Measurements from ENCODE around the gene CASTOR1.

Gene CASTOR1

GRCh38 chr22:30266445-30267381 is 22.6 kb downstream of the CASTOR1 start, which contains the start of gene OSM:
TSS of gene OSM (minus strand) at chr22:30266851. CDS start at chr22:30266799, 52 bp downstream.
- FAIRE-seq: no peak
- no peak for DNase-seq (ENCODE audit: low spot score)

GRCh38 chr22:30265823-30266444 is 23.4 kb downstream of the CASTOR1 start:
- DNase-seq (ENCODE audit: low spot score) (no peak), FAIRE-seq (no peak)

DNA sequence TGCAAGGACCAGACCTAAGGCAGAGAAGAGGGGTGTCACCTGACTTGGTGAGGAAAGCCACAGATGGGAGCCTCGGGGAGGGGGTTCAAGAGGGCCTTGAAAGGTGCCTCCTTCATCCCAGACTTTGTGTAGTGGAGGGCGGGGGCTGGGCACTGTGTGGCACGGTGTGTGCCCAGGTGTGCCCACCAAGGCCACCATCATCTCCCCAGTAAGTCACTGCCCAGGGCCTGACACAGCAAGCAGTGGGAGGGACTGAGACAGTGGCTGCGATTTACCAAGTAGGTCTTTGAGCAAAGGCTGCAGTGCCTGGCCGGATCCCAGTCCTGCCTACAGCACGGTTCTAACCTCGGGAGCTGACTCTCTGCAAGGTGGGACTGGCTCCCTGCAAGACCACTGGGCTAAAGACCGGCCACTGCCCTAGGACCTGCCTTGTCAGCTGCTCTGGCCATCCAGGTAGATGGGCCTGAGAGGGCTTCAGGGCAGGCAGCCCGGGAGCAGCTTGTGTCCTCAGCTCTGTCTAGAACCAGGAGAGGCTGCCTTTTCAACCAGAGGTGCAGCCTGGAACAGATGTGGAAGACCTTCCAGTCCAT is 24.1 kb downstream of the CASTOR1 start:
- peak; percentile 65 for FAIRE-seq

DNA sequence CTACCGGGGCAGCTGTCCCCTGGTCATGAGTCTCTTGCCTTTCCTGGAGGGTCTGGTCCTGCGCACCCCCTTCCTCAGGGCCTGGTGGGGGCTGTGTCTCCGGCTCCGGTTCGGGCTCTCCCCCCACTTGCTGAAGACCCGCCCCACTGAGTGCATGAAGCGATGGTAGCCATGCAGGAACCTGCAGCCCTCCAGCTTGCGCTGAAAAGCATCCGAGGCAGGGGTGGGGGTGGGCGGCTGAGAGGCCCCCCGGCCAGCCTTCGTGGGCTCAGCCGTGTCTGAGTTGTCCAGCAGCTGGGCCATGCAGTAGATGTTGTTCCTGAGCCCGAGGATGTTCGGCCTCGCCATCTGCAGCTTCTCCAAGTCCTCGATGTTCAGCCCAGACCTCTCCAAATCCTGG is 25.4 kb downstream of the CASTOR1 start:
- FAIRE-seq (no peak), DNase-seq (ENCODE audit: low spot score) (no peak)

More for the DNA sequence above, 24.1 kb downstream of the CASTOR1 start:
- DNase-seq (ENCODE audit: low spot score): no peak

DNA sequence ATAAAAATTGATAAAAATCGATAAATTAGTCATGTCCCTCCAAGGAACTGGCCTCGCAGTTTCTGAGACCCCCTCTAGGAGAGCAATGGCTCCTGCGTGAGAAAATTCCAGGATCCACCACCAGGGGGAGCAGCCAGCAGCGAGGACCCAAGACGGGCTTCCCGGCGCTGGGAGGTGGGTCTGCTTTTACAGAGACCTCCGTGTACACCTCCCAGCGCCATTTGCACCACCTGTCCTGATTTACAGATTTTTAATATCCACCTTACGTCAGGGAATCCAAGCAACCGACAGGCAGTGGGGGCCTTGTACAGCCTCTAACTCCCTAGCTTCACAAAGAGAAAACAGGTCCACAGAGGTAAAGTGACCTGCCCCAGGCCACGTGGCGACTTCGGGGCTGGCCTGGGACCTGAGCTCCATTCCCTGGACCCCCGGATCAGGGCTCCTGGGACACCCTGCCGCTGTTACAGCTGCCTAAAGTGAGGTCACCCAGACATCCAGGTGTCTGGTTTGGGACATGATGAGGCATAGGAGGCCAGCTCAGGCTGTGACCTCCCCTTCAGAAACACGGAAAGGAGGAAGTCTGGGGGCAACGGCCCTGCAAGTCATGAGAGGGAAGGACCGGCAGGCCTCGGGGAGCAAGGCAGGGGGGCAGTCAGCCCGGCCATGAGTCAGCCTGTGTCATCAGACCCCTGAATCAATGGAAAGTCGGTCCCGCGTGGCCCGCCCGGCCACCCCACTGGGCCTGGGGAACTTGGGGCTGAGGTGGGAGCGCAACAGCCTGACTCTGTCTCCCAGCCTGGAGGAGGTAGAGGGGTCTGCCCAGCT is 26.2 kb downstream of the CASTOR1 start:
- FAIRE-seq: peak; percentile 52

GRCh38 chr22:30262112-30262511 is 27.2 kb downstream of the CASTOR1 start:
- no peak for FAIRE-seq

More for the DNA sequence above, 26.2 kb downstream of the CASTOR1 start:
- peak; percentile 79 for DNase-seq (ENCODE audit: low spot score)

DNA sequence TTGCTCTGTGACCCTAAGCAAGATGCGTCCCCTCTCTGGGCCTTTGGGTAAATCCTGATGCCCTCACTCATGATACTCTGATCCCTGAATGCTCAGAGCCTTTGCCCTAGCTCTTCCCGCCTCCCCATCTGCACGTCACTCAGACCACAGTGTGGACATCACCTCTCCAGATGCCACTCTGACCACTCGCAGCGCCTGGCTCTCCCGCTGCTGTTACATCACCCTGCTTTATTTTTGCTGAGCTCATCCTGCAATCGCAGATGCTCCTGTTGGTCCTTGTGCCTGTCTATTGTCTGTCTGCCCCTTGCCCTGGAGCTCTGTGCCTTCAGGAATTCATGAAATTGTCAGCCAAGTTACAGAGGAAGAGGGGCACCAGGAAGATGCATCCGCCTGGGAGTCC is 28.2 kb downstream of the CASTOR1 start:
- DNase-seq (ENCODE audit: low spot score): no peak
- peak; percentile 32 for FAIRE-seq

More at GRCh38 chr22:30262112-30262511, 27.2 kb downstream of the CASTOR1 start:
- no peak for DNase-seq (ENCODE audit: low spot score)

DNA sequence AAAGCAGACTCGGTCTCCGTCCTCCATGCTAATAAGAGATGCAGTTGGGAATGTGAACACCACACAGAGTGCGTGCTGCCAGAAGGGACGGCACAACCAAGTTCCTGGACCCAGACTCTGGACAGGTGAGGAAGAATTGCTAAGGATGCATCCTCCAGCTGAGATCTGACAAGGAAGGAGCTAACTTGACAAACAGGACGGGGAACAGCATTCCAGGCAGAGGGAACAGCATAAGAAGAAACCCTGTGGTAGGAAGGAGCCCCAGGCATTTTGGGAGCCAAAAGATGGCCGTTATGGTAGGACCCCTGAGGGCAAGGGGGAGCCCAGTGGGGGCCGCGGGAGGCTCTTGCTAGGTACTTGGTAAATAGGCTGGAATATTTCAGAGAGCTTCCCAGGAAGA is 28.6 kb downstream of the CASTOR1 start:
- FAIRE-seq: no peak
- no peak for DNase-seq (ENCODE audit: low spot score)

- DNase-seq (ENCODE audit: low spot score): no peak
- peak; percentile 56 for FAIRE-seq
These were observed 29.0 kb downstream of the CASTOR1 start for GRCh38 chr22:30260276-30260675.

DNA sequence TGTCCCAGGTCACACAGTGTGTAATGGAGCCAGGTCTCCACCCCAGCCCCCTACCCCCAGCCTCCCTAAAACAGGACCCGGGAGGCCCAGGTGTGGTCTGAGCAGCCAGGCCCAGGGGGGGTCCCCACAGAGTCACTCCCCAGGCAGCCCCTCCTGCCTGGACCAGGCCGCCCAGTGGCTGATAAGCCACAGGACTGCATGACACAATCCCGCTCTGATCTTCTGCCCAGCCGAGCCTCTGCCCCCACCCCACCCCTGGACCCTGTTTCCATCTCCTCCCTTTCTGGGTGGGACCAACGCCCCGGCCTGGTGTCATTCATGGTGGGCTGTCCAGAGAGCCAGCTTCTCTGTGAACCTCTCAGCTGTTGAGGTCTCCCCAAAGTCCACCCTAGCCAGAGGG is 35.0 kb downstream of the CASTOR1 start:
- no peak for FAIRE-seq
- no peak for DNase-seq (ENCODE audit: low spot score)

DNA sequence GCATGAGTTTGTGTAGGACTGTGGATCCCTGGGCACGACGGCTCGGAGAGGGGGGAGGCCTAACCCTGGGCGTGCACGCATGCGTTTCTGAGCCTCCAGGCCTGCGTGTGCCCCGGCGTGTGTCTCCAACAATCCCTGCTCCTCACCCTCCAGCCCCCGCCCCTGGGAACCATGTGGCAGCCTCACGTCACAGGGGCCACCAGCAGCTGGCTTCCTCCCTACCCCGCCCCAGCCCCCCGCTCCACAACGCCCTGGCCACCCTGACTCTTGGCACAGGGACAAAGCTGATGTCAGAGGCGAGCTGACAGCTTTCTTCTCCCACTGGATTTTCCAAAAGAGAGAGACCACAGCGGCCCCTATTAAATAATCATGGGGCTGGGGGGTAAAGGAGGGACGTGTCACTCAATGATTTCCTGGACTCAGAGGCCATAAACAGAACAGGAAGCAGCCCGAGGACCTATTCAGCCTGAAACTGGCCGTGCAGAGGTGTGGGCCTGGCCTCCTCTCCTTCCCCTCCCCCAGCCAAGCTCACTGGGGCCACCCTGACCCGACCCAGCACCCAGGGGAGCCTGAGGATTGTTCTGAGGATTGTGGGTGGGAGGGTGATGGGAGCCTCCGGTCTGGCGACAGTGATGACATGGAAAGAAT is 36.0 kb downstream of the CASTOR1 start:
- no peak for FAIRE-seq
- peak; percentile 84 for DNase-seq (ENCODE audit: low spot score)

GRCh38 chr22:30252411-30253204 is 36.7 kb downstream of the CASTOR1 start:
- FAIRE-seq: peak; percentile 99

DNA sequence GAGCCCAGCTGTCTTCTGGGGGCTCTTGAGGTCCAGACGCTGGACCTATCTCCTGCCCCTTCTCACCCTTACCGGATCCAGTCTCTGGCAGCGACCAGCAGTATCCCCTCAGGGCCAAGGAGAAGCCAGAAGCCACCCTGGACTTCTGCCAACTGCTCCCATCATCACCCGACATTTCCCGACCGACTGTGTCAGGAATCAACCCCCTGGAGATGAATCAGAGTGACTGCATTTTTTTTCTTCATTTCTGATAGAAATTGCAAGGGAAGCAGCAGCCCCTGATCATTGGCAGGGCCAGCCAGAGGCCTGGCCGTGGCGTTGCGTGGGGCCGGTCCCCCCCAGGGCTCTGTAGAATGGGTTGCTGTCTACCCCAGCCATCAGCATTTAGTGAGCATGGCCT is 37.6 kb downstream of the CASTOR1 start:
- DNase-seq (ENCODE audit: low spot score): no peak
- FAIRE-seq: no peak

More at GRCh38 chr22:30252411-30253204, 36.7 kb downstream of the CASTOR1 start:
- no peak for DNase-seq (ENCODE audit: low spot score)

DNA sequence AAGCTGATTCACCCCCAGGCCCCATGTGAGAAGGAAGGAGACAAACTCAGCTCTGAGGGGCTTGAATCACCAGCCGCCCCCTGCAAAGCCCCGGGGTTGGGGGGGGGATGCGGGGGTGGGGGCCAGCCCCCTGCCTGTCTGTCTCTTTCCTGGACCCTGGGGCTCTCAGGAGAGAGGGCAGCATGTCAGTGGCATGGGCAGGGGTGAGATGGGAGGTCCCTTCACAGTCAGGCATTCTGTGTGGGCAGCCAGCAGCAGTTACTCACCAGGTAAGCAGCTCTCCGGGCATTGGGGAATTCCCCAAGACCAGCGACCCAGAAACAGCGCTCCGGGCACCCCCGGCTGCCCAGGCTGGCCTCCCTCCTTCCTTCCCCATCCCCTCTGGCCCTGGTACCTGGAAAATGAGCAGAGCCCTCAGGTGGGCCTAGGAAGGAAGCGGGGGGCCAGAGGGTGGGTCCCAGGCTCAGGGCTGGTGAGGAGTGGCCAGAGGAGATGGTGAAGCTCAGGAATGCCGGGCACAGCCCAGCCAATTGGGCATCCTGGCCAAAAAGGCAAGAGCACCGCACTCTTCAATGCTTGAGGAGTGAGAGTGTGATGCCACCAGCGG is 38.5 kb downstream of the CASTOR1 start:
- peak; percentile 79 for DNase-seq (ENCODE audit: low spot score)
- FAIRE-seq: peak; percentile 48

DNA sequence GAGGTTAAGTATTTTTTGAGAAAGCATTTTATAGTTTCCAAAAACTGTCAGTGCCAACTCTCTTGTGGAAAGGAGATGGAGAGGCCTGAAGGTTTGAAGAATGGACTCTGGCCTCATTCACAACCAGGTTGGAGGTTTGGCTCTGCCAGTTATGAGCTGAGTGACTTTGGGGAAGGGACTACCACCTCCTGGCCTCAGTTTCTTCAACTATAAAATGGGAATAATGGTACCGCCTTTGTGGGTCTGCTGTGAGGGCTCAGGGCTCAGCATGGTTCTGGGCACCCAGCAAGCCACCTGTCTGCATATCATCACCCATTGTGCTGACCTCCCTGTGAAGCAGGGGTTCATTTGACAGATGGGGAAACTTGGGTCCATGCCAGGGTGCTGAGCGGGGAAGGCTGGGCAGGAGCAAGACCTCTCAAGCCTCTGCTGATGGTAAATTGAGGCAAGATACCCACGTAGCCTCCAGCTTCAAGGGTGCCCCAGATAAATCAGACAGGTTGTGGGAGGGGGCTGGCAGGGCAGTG is 39.2 kb downstream of the CASTOR1 start:
- no peak for FAIRE-seq
- DNase-seq (ENCODE audit: low spot score): no peak

DNA sequence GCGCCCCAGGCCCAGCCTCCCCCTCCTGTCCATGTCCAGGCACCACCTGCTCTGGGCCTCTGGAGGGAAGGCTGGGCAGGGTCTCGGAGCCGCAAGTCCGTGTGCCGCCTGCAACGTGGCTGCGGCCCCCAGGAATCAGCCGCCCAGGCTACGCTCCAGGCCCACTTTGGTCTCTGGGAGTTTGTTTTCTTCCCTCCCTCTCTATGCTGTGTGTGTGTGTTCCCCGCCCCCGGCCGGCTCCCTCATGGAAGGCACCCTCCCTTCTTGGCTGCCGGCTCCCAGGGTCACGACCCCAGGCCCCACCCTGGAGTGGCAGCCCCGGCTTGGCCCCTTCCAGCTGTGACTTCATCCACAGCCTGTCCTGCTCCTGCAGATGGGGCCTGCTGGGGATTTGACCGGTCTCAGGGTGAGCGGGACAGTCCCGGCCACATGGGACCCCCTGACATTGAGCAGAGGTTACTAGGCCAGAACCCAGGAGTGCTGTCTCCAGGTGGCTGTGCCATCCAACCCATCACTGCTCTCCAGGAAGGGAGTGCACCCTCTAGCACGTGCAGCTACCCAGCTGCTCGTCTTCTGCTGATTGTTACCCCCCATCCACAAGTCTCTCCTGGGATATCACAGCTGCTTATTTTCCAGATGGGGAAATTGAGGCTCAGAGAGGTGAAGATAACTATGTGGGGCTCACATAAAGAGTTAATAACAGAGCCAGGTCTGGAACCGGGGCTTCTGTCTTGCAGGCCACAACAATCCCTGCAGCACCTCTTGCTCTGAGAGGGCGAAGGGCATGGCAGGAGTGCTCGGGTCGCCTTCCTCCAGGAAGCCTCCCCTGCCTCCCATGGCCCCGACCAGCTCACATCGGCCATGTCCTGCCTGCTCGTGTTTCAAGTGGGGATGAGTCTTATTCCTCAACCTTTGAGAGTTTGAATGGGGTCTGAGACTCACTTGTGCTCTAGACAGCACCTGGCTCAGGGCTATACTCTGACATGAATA is 40.0 kb downstream of the CASTOR1 start:
- DNase-seq (ENCODE audit: low spot score) (no peak), FAIRE-seq (peak; percentile 76)

DNA sequence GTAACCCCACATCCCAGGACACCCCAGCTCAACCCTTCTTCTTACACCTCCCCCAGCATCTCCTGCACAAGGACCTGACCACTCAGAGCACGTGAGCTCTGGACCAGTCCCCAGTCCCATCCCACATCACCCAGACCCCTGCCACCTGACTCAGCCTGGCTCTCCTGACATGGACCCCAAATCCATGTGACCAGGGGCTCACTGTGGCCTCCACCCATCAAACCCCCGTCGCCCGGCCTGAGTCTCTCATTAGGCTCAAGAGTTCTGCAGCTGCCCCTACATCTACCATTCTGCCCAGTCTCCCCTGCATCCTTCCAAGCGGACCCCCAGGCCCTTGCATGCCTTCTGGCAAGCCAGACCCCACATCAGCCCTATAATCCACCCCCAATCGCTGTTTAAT is 40.8 kb downstream of the CASTOR1 start:
- no peak for FAIRE-seq
- DNase-seq (ENCODE audit: low spot score): no peak

- FAIRE-seq: peak; percentile 84
These were observed 41.3 kb downstream of the CASTOR1 start for GRCh38 chr22:30247974-30248373.

More at GRCh38 chr22:30247974-30248373, 41.3 kb downstream of the CASTOR1 start:
- DNase-seq (ENCODE audit: low spot score): no peak
